NAMALWA (cell line): ENCODE measurements around the gene TSHZ1.

Source experiments
- DNase-seq: peaks from one replicate; pipeline ENCODE4 v3.0.0-alpha.2; 2015; ENCODE audit warnings: low spot score

The TSHZ1 gene

DNA sequence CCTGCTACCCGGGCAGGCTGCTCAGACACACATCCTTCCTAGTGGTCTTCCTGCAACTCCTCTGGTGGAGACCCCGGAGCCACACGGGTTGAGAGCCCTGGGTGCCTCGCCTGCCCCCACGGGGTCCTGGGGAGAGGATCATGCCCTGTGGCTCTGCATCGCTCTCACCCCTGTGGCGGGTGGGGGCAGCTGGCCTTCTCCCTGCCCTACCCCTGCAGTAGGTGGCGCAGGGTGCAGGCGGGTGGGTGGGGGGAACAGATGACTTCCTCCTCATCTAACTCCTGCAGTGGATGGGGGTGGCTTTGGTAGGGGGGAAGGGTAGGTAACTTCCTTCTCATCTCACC, 38.5 kb downstream of the TSHZ1 start:
- DNase-seq, result no peak

DNA sequence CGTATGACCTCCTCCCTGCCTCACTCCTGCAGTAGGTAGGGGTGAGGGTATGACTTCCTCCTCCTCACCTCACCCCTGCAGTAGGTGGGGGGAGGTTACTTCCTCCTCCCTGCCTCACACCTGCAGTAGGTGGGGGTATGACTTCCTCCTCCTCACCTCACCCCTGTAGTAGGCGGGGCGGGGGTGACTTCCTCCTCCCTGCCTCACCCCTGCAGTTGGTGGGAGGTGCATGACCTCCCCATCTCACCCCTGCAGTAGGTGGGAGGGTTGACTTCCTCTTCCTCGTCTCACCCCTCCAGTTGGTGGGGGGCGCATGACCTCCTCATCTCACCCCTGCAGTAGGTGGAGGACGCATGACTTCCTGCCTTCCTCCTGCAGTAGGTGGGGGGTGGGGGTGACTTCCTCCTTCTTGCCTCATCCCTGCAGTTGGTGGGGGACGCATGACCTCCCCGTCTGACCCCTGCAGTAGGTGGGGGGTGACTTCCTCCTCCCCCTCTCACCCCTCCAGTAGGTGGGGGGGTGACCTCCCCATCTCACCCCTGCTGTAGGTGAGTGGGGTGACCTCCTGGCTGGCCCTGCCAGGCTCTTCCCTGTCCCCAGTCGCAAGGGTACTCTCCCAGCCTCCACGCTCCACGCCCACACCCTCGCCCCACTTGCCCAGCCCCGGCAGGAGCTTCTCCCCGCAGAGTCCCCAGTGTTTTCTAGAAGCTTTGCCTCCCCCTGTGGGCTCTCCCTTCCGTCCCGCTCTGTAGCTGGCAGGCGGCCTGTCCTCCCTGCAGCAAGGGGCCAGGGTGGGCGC, 39.3 kb downstream of the TSHZ1 start:
- DNase-seq, result no peak

DNA sequence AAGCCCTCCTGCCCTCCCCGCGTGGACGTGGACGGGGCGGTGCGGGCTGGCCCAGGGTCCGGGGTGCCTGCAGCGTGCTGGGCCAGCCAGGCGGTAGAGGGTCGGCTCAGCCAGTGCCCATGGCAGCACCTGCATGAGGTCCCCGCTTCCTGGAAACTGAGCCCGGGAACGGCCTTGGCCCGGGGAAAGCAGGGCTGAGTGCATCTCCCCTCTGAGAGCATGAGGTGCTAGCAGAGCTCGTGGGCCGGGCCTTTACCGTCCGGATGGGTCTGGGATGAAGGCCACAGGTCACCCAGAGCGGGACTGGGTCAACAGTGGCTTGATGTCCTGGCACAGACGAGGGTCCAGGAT, 39.8 kb downstream of the TSHZ1 start:
- no peak for DNase-seq

DNA sequence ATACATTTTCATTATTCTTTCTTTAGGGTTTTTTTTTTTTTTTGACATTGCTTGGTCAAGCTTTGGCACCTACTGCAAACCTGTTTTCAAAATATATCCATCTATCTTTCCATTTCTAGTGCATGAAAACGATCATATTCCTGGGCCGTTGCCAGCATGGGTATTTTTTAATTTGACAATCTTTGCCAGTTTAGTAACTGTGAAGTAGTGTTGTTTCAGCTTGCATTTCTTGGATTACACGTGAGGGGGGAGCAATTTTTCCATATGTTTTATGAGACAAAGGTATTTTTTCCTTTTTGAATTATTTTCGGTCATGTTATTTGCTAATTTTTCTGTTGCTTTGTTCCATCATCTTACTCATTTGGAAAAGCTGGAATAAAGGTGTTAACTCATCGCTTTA, 40.9 kb downstream of the TSHZ1 start:
- DNase-seq, result no peak

DNA sequence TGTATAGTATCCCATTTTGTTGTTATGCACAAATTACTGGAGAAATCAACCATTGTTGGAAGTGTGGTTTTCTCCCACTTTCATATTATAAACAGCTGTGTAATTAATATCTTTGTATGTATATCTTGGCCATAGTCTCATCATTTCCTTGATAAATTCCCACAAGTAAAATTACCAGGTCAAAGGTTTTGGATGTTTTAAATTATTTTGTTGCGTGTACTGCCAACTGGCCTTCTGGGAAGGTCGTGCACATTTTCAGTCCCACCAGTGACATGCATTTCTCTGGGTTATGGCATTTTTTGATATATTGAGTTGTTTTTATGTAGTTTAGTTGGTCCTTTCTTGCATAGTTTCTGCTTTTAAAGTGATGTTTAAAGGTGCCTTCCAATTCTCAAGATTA, 41.5 kb downstream of the TSHZ1 start:
- DNase-seq, result no peak

DNA sequence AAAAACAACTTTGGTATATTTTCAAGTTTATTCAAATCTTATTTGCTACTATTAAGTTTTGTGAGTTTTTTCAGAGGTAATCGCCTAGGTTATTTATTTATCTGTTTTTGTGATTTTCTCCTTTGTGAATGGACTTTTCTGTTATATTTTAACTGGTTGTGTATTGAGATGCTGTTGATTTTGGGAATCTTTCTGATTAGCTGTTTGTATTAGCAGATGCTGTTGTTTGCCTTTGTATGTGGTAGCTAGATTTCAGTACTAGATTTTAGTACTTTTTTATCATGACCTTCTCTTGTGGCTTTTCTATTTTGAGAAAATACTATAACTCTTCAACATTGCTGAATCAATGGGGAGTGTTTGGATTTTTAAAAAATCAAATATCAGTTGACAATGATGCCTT, 42.4 kb downstream of the TSHZ1 start:
- no peak for DNase-seq

DNA sequence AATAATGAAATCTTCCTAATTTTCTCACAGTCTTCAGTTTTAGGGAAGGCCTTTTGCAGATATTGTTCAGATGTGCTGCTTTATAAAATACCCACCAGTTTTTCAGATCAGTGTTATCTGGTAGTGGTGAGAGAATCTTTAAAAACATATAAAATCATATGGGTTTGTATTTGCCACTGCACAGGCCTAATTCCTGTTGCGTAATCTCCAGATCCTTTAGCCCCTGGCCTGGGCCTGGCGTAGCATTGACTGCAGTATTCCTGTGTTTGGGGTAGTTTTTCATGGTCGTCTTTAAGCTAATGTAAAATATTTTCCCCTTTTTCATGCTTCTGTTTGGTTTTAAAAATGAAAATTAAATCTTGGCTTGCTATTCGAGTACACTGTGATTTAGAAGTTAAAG, 43.2 kb downstream of the TSHZ1 start:
- DNase-seq, result no peak

DNA sequence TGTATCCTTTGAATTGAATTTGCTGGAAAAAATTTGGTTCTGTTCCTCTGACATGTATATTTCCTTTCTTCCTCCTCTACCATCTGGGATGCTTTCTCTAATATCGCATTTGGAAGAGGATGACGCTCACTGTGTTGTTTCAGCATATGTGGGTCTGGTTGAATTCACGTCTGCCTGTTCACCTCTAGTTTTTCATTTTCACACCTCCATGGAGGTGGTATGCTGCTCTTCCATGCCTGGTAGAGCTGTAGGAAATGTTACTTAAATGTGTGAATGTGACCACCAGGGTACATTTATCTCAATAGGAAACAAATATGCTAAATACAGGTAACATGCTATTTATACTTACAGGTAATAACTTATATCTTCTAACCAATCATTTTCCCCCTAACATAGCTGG, 44.5 kb downstream of the TSHZ1 start:
- DNase-seq, result no peak

DNA sequence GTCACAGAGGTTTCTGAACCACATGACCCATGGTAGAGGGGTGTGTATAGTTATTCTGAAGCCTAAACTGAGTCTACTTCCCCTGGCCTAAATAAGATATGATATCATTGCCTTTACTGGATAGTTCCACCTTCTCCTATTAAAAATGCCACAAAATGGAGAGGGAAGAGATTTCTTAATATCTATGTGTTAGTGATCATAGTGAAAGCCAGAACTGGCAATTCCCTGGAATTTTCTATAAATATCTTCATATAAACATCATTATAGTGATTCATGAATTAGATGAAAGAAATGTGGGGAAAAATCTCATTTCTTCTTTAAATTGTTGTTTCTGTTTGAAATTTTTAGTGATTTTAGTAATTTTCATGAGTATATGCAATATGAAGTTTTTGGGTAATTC, 45.8 kb downstream of the TSHZ1 start:
- no peak for DNase-seq

DNA sequence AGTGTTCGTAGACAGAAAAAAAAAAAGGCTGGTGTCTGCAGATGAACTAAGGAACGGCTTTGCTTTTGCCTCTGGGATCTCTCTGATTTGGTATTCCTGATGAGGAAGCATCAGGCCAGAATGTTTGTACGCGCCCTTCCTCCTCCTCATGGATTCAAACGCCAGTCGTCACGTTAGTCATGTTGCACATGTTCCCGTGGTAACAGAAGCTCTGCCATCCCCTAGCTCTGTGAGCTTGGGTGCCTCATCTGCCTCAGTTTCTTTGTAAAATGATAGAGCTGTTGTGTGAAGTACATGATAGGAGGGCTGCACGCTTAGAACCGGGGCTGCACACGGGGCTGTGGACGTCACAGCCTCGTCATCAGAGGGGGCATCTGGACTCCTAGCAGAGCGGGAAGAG, 47.0 kb downstream of the TSHZ1 start:
- no peak for DNase-seq

DNA sequence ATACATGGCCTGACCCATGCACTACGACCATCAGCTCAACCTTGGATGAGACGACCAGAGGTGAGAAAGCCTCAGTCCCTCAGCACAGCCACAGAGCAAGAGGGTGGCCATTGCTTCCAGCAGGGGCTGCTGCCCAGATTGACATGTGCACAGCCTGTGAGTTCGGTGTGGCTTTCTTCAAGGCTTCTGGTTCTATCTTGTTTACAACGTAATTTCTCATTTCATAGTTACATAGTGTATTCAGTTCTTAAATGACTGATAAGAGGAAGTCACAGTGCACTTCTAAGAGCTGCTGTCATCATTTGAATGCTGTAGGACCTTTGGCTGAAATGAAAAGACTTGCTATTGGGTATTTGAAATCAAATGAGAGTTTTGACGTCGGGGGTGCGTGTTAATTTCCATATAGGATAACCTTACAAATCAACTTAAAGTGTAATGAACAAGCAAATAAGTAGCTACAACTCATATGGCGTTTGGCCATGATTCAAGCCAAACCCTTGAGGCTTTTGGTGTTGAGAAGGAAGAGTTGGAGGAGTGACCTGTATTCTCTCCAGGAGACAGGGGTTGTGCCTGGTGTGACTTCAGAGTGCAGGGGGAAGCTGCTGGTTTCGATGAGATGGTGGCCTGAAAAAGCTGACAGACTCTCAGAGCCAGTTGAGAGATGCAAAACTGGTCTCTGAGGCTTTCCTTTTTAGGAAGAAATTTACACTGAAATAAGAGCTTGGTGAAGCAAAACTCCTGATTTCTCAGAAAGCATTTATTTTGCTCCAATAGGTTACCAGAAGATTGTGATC, 51.0 kb downstream of the TSHZ1 start:
- no peak for DNase-seq

DNA sequence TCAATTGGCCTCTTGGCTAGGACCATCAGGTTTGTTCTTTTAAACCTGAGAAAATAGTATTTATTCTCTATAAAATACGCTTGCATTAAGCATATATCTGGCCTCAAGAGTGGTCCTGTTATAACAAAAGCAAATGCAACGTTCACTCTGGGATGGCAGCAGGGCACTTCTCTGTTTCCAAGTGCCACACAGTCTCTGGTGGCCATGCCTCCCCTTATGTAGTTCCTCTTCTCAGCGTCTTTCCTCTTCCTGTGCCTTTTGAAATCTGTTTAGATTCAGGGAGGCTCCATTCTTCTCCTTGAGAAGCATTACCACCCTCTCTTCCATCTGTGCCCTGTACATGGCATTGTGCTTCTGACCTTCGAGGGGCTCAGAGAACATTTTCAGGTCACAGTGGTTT, 51.9 kb downstream of the TSHZ1 start:
- DNase-seq, result no peak

DNA sequence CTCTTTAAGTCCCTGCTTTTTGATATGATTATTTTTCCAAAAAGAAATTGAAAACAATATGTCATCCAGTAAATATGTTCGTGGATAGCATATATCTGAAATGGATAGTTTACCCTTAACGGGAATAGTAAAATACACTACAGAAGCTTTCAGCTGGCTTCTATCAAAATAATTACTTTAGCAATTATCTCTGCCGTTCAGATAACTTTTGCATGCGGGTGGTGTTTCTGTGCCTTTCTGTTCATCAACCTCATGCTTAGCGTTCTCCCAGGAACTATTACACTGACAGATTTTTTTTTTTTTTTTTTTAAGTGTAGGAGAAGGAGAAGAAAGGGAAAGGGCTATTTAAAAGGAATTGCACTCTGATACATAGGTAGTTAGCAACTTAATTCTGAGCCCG, 53.6 kb downstream of the TSHZ1 start:
- no peak for DNase-seq

DNA sequence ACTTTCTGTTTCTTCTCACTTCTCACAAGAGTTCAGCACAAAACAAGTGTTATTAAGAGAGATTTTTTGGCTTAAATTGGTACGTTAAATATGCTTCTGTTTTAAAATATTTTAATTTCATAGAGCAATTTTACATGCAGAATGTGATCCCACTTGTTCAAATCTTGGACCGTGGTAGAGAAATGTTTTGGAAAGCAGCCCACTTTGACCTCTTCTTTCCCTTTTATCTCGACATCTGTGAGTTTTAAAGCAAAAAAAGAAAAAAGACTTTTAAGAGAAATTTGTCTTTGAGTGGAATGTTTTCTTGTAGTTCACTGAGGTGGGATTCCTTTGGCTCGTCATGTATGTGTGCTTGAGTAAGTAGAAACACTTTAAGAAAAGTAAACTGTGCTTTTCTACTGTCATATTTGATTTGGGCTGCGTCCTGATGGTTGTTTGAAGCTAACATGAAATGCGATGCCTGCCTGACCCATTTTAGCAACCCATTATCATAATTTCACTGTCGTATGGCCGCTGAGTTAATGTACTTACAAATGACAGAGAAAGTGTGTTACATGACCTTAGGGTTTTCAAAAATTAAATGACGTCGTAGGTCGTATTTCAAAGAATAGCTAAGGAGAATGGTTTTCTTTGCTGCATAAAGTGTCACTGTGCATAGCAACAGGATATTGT, 54.5 kb downstream of the TSHZ1 start:
- DNase-seq, result no peak

DNA sequence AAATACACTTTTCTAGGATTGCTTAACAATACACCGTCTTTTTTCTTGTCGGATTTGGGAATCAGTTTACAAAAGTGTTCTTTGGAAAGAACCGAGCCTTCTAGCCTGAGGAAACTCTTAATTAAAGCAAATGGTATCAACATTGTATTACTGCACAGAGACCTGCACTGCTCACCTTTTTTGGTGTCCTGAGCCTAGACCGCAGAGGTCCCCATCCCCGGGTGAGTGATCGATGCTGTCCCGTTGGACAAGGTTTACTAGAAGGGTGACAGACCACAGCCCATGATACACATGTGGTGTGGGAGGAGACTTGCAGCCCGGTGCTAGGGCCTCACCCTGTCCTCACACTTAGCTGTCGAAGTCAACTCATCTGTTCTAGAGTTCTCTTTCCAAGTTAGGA, 55.3 kb downstream of the TSHZ1 start:
- no peak for DNase-seq

DNA sequence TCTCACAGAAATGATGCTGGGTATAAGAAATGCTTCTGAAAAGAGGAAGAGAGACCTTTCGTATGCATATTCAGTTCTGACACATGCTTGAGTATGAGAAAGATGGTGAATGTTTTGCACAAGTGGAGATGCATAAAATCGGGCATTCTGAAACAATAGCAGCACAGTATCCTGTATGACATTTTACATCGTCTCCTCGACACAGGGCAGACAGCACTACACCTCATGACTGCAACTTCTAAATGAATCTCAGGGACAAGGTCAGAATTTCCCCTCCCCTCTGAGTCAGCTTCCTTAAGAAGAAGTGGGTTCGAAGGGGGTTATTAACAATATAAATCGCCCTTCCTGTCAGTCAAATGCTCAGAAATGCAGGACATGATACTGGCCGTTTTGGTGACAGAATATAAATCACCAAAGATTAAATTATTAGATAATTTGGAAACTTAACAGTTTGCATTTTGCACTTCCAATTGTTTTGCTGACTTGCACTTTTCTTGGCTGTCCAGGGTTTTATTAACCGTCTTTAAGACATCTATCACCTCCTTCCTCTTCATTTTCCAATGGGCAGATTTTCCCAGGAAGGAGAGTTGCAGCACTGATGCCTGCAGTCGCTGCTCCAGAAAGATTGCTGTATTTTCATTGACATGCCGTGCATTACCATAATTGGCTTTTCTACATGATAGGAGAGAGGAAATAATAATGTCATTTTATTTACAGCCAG, 57.2 kb downstream of the TSHZ1 start:
- DNase-seq, result no peak

DNA sequence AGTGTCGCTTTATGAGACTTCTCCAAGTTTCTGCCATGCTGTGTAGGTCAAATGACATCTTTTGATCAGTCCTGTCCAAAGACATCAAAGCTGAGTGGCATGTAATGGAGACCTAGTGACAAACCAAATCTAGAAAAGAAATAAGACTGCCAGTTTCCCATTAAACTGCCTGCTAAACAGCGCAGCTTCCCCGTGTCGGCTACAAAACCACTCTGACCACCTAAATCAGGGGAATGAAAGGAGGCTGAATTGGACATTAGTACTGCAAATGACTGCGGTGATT, 57.7 kb downstream of the TSHZ1 start:
- DNase-seq, result no peak

DNA sequence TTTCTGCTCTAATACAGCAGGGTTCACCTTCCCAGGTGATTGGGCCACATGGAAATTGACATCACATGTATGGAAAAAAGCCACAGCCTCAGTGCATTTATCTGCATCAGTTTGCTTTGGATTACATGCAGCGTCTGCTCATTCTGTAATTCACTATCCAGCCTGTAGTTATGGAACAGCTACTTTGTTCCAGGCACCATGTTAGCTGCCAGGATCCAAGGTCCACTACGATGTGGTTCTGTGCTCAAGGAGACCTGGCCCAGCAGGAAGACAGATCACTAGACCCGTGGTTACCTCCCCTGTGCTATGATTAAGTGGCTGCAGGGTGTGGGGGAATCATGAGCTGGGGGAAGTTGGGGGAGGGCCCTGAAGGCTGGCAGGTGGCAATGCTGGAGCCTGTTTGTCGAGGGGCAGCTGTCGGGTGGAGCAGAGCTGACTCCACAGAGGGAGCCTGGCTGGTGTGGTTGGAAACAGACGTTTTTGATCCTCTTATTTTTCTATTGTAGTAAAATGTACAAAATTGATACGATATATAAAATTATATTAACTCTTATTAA, 58.6 kb downstream of the TSHZ1 start:
- DNase-seq, result no peak

DNA sequence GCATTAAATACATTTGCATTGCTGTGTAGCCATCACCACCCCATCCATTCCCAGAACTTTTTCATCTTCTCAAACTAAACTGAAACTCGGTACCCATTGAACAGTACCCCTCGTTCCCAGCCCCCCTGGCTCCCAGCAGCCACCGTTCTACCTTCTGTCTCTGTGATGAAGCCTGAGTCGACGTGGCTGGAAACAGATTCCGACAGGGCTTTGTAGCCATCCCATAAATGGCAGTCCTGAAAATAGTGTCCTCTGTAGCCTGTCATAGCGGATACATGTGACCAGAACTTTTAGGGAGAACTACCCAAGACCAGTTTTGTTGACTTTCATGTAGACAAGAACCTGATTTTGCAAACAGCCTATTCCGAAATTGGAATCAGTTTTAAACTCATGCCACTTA, 59.1 kb downstream of the TSHZ1 start:
- no peak for DNase-seq

DNA sequence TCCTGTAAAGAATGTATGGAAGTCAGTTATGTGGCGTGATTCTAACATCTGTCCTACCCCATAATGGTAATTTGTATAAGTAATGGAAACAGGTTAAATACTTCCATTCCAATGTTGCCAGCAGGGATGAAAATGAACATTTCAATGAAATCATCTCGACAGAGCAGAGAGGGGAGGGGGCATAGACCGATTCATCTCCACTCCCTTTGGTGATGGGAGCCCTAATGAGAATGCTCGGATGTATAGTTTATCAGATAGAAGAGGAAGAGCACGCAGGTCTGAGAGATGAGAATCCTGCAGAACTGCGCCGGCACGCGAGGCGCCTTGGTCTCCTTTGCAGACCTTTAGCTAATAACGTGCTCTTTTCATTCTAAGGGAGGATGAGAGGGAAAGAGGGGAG, 61.4 kb downstream of the TSHZ1 start:
- no peak for DNase-seq

DNA sequence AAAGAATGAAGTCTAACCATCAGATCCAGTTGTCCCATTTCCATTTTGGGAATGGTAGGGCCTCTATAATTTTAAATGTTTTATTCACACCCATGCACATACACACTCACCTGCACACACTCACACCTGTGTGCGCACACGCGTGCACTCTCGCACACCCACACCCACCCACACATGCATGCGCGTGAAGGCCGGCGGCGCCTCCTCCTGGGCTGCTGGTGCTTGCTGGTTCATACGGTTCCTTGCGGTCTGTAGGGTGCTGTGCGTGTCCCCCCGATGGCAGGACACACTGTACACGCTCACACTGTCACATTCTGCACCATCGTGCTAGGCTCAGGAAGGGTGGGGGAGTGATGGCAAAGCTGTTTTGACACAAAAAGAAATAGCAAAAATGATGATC, 63.2 kb downstream of the TSHZ1 start:
- DNase-seq, result no peak

DNA sequence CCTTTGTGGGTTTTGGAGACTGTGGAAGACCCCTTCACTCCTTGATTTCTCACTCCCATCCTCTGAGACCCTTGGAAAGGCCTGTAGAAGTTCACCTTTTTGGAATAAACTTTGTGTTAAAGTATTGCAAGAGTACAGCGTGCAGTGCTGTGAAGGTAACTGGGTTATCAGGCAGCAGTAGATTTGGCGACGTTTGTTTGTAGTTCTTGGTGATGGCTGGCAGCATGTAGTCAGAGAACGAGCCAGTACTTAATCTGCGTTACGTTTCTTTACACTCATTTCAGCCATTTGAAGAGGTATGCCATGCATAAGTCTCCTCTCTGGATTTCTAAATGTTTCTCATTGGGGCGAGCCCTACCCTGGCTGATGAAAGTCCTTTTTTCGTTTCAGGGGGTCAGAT, 64.6 kb downstream of the TSHZ1 start:
- DNase-seq, result no peak
